Lung (tissue), 12 donors: ENCODE data around the gene ADA. TPM values are rescaled to one million over a fixed set of nuclear protein-coding genes. Genes with fewer than 3 reads are reported as not detected.

Experiments
- ATAC-seq: fragments of 200-7000 bp; cut with Tn5 transposase; one replicate; pipeline ENCODE4 v1.9.1; 2020; ENCODE audit warnings: moderate number of reproducible peaks; ENCODE audit not compliant: insufficient read depth, low FRiP score
- DNase-seq, 3 donors: peaks; one replicate each; pipeline ENCODE4 v3.0.0-alpha.2; 2013 to 2017
- H3K27ac ChIP-seq, 2 donors: one replicate each; pipeline ENCODE4 v1.5.1; 2013; ENCODE audit warnings: mild to moderate bottlenecking in 2 of 2, moderate library complexity in 2 of 2, control low read depth in 1 of 2, inconsistent platforms in 1 of 2, low read depth in 1 of 2, low read length in 1 of 2
- H3K27me3 ChIP-seq, 3 donors: one replicate each; pipeline ENCODE4 v1.5.1; 2013; ENCODE audit warnings: low read length in 2 of 3; ENCODE audit not compliant: control insufficient read depth in 3 of 3, insufficient read depth in 3 of 3
- H3K36me3 ChIP-seq, 4 donors: one replicate each; pipeline ENCODE4 v1.5.1; 2013; ENCODE audit warnings: low read length in 4 of 4, mild to moderate bottlenecking in 1 of 4, moderate library complexity in 1 of 4; ENCODE audit not compliant: control insufficient read depth in 4 of 4, insufficient read depth in 4 of 4
- H3K4me1 ChIP-seq, 5 donors: one replicate each; pipeline ENCODE4 v1.5.1; 2013; ENCODE audit warnings: low read length in 5 of 5, mild to moderate bottlenecking in 2 of 5, moderate library complexity in 1 of 5; ENCODE audit not compliant: control insufficient read depth in 5 of 5, insufficient read depth in 5 of 5
- H3K4me3 ChIP-seq: one replicate; pipeline ENCODE4 v1.5.1; 2013; ENCODE audit warnings: mild to moderate bottlenecking, control low read depth, moderate library complexity
- H3K9ac ChIP-seq, 2 donors: one replicate each; pipeline ENCODE4 v1.5.1; 2013; ENCODE audit warnings: low read length in 2 of 2, control low read depth in 1 of 2; ENCODE audit not compliant: insufficient read depth in 1 of 2
- H3K9me3 ChIP-seq, 4 donors: one replicate each; pipeline ENCODE4 v1.5.1; 2013; ENCODE audit warnings: low read length in 3 of 4, mild to moderate bottlenecking in 1 of 4, moderate library complexity in 1 of 4; ENCODE audit not compliant: control insufficient read depth in 4 of 4, insufficient read depth in 3 of 4
- WGBS, 2 donors: extraction: QIAGEN DNeasy Blood & Tissue Kit; methylation state at CpG; one replicate each; pipeline ENCODE4 v1.1.7; 2013; 5-methylcytosine and 5-hydroxymethylcytosine counted together
- polyA plus RNA-seq, 2 donors: library from polyadenylated mRNA; stranded (reverse); fragments of 200-250 nt; gene quantifications; one replicate each; pipeline ENCODE4 v1.2.1, GENCODE V29; 2013
- total RNA-seq, 2 donors: library from RNA; depleted of rRNA in 1 of 2; stranded (reverse); fragments of >200 nt in 1 of 2; gene quantifications; one replicate each; pipeline ENCODE4 v1.2.1, GENCODE V29; 2014 to 2021
- TF ChIP-seq, protein P1 (sequence below): IDR thresholded peaks from 2 replicates; pipeline ENCODE4 v1.5.1; 2012; ENCODE audit warnings: mild to moderate bottlenecking; ENCODE audit errors: control extremely low read depth, extremely low read depth
- donor health status: control.
- donor health status: control.
- donor health status: Bipolar disorder and iron deficiency.
- donor health status: healthy.
- donor health status: DM: yes; HTN: yes; CAD: no.

Gene ADA
- total and polyA plus RNA-seq, 4 donors, result 4.2 to 55.2 (median 8.0) TPM

- peaks cover 0 to 1% (median 0%) of the 10 kb centered on the region in 4 donors for H3K36me3 ChIP-seq
Measured at GRCh38 chr20:44630297-44630696, 21.2 kb downstream of the ADA start.

DNA sequence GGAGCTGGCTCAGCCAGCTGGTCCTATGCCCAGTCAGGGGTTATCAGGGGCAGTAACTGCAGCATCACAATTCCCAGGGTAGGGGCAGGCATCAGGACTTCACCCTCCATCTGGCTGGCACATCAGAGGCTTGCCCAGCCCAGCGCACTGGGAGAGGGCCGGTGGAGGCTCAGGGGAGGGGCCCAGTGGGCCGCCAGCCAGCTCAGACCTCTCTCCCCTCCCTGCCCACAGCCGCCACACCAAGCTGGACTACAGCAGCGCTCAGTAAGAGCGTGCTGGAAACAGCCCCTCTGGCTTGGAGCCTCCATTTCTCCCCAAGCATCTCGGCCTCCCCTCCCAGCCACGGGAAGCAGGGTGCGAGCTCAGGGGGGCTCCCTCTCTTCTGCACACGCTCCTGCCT, 22.0 kb downstream of the ADA start:
- peaks cover 0 to 10% (median 0%) of the 10 kb centered on the region in 5 donors for H3K4me1 ChIP-seq
- H3K9ac ChIP-seq, result no peak overlapping the region
- no peaks in the 10 kb centered on the region for H3K36me3 ChIP-seq
- TF ChIP-seq, protein P1, sequence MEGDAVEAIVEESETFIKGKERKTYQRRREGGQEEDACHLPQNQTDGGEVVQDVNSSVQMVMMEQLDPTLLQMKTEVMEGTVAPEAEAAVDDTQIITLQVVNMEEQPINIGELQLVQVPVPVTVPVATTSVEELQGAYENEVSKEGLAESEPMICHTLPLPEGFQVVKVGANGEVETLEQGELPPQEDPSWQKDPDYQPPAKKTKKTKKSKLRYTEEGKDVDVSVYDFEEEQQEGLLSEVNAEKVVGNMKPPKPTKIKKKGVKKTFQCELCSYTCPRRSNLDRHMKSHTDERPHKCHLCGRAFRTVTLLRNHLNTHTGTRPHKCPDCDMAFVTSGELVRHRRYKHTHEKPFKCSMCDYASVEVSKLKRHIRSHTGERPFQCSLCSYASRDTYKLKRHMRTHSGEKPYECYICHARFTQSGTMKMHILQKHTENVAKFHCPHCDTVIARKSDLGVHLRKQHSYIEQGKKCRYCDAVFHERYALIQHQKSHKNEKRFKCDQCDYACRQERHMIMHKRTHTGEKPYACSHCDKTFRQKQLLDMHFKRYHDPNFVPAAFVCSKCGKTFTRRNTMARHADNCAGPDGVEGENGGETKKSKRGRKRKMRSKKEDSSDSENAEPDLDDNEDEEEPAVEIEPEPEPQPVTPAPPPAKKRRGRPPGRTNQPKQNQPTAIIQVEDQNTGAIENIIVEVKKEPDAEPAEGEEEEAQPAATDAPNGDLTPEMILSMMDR, result no peak
- DNase-seq, result no peak
- H3K27ac ChIP-seq, result no peak overlapping the region
- 79 to 92% methylated on average over 10 of the region's 10 CpGs for WGBS, 2 donors
- peaks cover 0 to 1% (median 0%) of the 10 kb centered on the region in 4 donors for H3K9me3 ChIP-seq
- H3K4me3 ChIP-seq, result no peak overlapping the region
- H3K27me3 ChIP-seq, result no peaks in the 10 kb centered on the region
- no peak for ATAC-seq

More at GRCh38 chr20:44630297-44630696, 21.2 kb downstream of the ADA start:
- Histone ChIP-seq H3K4me1 (peaks cover 0 to 10% (median 0%) of the 10 kb centered on the region in 5 donors), H3K27me3 (no peaks in the 10 kb centered on the region), H3K27ac (no peak overlapping the region), H3K9ac (no peak overlapping the region), H3K9me3 (no peaks in the 10 kb centered on the region), H3K4me3 (no peak overlapping the region)
- DNase-seq (no peak), ATAC-seq (no peak)
- WGBS, 2 donors, result 95 to 96% methylated on average over 5 of the region's 5 CpGs
- TF ChIP-seq, protein P1, result no peak

GRCh38 chr20:44629017-44629385, 22.5 kb downstream of the ADA start:
- H3K9me3 ChIP-seq, result peaks cover 0 to 1% (median 0%) of the 10 kb centered on the region in 4 donors
- H3K27me3 ChIP-seq, result no peaks in the 10 kb centered on the region
- WGBS, 2 donors, result 92 to 93% methylated on average over 9 of the region's 9 CpGs
- peaks cover 0 to 2% (median 0%) of the 10 kb centered on the region in 4 donors for H3K36me3 ChIP-seq
- no peak for DNase-seq
- no peak overlapping the region for H3K4me3 ChIP-seq
- H3K9ac ChIP-seq, result no peak overlapping the region
- peaks cover 0 to 10% (median 0%) of the 10 kb centered on the region in 5 donors for H3K4me1 ChIP-seq
- ATAC-seq, result no peak
- TF ChIP-seq, protein P1, result no peak
- H3K27ac ChIP-seq, result no peak overlapping the region
